NCI-H774 (cell line): ENCODE measurements around the gene CARS2.
"Not testable (repeated sequence)": the region's sequence is repeated elsewhere in the genome, so short reads cannot be mapped to it uniquely, and the experiment has no call there.

Source experiments
- DNase-seq: peaks from one replicate; lab custom pipeline; 2025; lab: John Stamatoyannopoulos, UW

Gene CARS2

DNA sequence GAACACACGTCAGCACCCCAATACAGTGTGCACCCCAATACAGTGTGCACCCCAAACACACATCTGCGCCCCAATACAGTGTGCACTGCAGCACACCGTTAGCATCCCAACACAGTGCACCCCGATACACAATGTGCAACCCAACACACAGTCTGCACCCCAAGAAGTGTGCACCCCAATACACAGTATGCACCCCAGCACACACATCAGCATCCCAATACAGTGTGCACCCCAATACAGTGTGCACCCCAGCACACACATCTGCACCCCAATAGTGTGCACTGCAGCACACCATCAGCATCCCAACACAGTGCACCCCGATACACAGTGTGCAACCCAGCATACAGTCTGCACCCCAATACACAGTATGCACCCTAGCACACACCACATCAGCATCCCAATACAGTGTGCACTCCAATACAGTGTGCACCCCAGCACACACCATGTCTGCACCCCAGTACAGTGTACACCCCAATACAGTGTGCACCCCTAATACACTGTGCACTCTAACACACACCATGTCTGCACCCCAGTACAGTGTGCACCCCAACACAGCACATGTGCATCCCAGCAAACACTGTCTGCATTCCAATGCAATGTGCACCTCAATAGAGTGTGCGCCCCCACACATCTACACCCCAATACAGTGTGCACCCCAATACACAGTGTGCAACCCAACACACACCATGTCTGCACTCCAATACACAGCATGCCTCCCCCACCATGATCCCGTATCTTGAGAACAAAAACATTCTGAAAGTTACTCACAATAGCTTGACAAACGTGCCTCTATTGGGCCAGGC is 855 bp upstream of the CARS2 start:
- DNase-seq, result no peak

DNA sequence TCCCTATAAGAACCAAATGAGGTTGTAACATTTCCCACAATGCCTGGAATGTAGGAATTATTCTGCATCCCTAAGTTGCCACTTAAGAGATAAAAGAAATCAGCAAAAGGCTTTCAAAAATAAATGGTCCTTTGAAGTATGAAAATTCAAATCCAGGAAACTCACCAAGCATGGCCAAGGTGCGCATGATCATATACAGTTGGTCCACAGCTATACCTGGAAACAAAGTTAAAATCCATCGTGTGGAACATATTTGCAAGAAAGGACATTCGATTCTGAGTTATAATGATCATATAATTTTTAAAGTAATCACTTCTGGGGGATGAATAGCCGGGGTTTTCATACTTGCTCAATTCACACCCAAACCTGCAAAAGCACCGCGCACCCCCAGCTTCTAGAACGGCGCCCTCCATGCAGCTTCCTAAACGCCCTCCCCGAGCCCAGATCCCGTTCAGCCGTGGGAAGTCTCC is 525 bp downstream of the CARS2 start:
- DNase-seq, result no peak

DNA sequence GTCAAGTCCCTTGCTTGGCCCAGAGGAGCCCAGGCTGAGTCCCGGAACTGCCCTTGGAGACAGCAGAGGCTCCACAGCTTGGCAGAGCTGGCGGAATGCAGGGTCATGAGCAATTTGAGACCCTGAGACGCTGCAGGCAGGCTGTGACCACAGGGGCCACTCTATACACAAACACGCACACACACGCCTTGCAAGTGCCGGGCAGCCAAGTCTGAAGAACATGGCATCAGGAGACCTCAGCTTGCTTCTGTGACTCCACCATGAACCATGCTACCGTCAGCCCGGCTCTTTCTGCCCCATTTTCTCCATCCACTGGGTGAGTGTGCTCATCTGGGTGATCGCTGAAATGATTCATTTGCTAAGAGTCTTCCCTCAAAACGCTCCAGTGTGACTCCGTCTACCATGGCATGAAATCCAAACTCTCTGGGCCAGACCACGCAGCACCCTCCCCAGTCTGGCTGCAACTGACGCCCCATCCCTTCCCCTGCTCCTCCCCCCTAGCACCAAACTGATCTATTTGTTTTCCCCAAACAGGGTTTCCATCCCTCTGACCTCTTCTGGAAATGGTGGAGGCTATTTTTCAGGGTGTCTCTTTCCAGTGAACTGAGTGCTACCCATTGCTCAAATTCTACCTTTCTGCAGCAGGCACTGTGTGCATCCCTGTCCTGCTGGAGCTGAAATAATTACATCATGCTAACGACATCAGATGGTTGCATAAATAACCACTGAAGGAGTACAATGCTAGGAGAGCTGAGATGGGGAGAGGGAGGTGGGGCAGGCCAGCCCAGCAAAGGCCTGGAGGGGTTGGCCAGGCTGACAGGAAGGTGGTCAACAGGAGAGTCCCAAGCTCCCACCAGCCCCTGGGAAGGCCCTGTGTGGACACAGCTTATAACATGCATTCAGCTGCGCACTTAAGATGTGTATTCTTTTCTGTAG is 3.1 kb downstream of the CARS2 start:
- no peak for DNase-seq

DNA sequence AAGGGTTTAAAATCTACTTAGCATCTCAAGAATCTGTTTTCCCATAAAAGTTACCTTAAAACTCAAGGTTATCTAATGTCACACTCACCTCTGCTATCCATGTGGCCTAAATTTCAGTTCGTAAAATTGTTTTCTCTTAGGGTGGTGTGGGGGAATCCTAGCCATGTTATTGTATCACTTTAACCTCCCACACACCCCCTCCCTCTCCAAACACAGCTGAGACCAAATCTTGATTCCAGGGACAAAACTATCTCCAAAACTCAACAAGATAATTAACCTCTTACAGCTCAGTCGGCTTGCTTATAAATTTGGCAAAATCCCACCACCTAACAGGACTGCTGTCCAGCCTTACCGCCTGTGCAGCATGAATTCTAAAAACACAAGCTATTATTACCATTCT is 3.8 kb downstream of the CARS2 start:
- no peak for DNase-seq

DNA sequence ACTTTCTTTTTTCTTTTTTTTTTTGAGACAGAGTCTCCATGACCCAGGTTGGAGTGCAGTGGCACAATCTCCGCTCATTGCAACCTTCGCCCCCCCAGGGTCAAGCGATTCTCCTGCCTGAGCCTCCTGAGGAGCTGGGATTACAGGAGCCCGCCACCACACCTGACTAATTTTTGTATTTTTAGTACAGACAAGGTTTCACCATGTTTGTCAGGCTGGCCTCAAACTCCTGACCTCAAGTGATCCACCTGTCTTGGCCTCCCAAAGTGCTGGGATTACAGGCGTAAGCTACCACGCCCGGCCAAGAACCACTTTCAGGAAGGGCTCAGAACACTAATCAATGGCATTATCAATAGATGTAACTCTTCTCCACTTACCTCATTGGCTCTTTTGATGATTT is 4.9 kb downstream of the CARS2 start:
- not testable (repeated sequence) for DNase-seq

DNA sequence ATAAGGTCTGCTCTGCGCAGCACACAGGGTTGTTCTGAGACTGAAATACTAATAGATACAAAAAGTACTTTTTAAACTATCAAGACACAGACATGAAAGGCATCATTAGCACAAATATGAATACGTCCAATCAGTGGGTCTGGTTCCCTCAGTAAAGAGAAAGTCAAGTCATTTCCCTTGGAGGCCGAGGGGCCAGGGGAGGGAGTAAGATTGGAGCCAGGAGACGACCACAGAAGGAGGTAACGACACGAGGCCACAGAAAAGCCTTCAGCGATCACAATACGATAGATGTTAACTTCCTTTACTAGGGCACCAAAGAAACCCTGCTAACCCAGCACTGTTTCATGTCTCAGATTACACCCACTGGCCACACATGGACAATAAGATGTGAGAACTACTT is 5.3 kb downstream of the CARS2 start:
- DNase-seq, result no peak

DNA sequence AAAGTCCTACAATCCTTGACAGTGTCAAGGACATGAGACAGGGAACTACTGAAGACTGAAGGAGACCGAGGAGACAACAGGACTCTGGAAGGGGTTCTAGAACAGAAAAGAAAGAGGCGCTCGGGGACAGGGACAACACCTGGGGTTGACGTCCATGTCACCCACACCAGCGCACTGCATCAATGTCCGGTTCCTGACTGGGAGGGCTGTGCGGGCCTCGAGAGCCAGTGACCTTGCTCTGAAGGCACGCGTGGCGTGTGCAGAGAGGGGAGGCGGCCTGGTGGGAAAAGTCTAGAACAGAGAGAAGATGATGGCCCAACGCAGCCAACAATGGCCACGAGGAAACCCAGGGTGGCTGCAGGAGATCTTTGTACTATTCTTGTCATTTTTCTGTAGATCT is 5.7 kb downstream of the CARS2 start:
- DNase-seq, result no peak

DNA sequence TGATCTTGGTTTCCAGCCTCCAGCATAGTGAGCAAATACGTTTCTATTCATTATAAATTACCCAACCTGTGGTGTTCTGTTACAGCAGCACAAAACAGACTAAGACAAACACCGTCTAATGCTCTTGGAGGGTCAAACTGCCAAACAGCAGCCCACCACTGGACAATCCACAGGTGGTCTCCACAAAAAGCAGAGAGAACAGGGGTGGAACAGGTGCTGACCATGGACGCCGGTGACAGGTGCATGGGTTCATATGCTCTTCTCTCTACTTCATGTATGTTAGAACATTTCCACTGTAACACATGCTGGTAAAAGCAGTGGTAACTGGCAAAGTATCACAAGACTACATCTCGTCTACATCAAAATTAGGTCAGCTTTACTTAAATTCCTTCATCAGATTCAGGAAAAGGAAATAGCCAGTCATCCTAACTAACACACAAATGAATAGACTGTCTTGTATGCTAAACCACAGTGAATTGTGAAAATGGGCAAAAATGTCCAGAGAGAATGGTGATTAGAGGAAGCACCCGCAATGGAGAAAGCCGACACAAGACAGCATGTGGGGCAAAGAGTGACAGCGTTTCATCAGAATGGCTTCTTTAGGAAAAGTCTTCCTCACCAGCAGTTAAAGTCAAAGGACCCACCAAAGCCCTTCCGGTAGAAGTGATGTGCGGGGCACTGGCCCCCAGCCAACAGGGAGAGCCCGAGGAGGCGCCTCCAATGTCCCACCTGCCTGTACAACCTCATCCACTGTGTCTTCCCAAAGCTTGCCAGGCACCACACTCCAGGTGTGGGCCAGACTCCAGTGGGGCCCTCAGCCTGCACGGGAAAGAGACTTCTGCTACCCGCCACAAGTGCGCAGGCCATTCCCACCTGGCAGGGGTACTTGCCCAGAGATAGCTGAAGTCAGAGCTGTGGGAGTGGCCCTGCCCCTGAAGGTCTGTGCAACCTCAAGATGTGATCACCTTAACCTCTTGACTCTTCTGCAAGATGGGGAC is 6.5 kb downstream of the CARS2 start:
- DNase-seq, result no peak

DNA sequence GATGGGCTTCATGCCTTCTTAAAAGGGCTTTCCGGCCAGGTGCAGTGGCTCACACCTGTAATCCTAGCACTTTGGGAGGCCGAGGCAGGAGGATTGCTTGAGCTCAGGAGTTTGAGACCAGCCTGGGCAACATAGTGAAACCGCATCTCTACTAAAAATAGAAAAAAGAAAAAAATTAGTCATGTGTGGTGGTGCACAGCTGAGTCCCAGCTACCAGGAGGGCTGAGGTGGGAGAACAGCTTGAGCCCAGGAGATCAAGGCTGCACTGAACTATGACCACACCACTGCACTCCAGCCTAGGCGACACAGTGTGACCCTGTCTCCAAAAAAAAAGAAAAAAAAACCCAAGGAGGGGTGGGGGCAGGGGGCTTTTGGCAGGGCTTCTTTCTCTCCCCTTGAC is 7.2 kb downstream of the CARS2 start:
- no peak for DNase-seq

DNA sequence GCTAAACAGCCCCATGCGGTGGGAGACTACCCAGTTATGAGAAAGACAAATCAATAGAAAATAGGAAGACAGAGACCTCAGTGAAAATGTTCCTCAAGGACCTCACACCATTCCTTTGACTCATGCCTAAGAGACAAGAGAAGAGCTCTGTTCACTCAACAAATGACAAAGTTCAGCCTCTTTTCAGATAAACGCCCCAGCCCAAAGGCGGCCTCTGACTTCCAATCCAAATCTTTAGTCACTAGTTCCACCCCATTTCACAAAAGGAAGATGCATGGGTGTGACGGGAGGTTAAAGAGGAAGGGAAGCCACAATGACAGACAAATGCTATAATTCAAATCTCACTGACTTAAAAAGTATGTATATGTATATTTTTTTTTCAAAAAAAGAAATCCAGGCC is 8.1 kb downstream of the CARS2 start:
- no peak for DNase-seq

DNA sequence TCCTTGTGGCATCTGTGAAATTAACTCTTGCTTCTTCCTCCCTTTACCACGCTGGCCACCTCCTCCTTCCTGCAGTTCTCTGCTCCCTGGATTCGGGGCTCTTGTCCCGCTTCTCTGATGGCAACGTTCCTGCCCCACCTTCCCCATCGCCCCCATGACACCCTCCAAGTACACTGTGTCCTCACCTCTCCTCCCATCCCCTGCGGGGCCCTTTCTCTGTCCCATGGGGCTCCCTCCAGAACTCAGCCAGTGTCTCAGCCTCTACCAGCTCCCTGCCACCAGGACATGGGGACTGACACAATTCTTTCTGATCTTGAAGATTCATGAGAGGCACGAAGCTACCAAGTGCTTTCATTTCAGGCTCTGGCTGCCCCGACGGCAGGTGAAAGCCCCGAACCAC is 9.1 kb downstream of the CARS2 start:
- no peak for DNase-seq

DNA sequence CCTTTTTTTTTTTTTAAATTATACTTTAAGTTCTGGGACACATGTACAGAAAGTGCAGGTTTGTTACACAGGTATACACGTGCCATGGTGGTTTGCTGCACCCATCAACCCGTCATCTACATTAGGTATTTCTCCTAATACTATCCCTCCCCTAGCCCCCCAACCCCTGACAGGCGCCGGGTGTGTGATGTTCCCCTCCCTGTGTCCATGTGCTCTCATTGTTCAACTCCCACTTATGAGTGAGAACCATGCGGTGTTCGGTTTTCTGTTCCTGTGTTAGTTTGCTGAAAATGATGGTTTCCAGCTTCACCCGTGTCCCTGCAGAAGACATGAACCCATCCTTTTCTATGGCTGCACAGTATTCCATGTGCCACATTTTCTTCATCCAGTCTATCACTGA is 10.1 kb downstream of the CARS2 start:
- DNase-seq, result not testable (repeated sequence)

DNA sequence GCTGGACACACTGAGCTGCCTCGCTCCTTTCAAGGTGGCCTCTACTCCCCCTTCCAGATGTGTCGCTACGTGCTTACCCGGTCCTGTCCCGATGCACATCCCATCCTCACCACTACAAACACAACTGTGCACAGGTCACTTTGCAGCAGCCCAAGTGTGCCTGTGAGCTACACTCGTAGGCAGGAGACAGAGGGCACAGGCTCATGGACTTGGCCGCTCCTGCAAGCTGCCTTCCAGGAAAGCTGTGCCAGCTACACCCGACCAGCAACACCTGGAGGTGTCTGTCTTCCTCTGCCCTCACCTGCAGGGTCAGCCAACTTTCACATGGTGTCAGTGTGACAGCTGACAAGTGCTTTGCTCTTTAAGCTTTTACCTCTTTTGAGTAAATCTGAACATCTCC is 15.4 kb downstream of the CARS2 start:
- no peak for DNase-seq

DNA sequence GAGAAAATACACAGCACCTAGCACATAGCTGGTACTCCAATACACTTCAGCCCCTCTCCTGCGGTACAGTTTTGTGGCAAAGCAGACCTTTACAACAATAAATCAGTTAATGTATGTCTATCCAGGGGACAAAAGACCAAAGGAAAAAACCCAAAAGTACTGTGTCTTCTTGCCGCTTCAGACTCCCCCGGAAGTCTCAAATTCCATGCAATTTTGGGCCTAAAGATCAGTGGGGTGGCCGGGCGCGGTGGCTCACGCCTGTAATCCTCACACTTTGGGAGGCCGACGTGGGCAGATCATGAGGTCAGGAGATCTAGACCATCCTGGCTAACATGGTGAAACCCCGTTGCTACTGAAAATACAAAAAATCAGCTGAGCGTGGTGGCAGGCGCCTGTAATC is 16.2 kb downstream of the CARS2 start:
- no peak for DNase-seq

DNA sequence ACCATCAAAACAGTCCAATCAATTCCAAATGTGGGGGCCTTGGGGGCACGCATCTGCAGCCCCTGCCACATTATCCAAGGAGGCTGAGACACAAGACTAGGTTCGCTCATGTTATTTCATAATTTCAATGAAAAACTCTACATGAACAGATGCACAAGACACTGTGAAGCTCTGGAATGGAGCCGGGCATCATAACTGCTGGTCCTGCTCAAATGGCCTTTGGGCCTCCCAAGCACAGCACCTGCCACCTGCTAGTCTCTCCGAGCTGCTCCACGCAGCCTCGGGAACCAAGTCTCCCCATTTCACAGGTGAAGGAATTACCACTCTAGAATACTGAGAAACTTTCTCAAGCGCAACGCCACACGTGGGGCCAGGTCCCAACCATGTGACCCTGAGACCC is 16.9 kb downstream of the CARS2 start:
- DNase-seq, result no peak

DNA sequence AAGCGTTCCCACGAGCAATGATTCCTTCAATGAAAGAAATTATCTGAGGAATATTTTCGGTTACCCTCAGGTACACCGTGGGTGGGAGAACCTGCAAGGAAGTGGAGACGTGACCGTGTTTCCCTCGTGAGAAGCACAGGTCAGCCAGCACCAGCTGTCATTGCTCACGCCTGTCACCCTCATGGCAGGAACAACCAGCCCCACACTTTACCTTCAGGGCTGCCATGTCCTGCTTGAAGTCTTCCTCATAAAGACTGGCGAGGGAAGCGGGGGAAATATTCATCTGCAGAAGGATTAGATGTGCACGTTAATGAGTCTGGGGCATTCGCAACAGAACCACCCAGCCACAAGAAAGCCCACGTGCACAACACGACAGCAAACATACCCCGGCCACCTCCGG is 18.2 kb downstream of the CARS2 start:
- no peak for DNase-seq

DNA sequence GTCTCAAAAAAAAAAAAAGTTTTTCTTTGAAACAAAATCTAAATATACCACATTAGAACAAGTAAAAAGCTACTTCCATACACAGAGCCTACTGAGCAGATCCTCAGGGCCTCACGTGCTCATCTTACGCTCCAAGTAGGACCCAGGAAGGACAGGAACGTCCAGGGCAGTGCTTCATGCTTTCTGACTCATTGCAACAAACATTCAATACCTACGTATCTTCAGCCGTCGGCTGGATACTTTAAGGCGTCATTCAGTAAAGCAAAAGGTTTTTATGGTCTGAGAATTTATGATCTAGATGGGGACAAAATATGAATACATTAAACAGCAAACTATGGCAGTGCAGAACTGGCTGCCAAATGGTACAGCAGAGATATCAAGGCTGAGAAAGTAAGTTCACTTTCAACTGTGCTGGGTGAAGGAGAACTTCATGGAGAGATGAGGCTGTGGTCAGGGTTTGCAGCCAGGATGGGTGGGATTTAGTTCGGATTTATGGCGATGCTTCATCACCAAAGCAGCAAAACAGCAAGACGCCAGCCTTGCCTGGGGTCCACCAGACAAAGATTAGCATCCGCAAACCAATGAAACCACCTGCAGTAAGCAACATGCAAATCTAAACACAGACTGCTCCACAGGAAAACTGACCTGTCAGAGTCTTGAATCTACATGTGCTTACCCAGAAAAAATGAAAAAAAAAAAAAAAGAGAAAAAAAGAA is 20.5 kb downstream of the CARS2 start:
- DNase-seq, result no peak

DNA sequence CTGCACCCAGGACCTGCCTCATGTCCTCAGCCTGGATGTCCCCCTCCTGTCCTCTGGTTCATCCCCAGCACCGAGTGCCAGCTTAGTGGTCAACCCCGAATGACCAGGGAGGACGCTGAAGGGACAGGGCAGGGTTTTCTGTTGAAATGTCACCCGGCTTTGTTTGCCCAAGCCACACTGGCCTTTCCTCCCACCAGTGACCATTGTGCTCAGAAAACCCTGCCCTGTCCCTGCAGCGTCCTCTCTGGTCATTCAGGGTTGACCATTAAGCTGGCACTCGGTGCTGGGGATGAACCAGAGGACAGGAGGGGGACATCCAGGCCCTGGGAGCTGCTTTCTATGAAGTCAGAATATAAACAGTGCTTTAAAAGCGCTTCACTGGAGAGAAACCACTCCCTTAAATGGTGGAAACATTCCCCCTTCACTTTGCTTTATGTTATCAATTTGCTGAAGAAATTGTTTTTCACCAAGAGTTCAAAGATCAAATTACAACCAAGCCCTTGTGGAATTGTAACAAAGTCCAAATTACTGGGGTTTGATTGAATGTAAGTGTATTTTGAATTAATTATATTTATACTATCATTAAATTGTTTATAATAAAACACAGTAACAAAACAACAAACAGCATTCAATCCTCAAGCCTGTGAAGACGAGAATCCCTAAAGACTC is 21.4 kb downstream of the CARS2 start:
- DNase-seq, result no peak

DNA sequence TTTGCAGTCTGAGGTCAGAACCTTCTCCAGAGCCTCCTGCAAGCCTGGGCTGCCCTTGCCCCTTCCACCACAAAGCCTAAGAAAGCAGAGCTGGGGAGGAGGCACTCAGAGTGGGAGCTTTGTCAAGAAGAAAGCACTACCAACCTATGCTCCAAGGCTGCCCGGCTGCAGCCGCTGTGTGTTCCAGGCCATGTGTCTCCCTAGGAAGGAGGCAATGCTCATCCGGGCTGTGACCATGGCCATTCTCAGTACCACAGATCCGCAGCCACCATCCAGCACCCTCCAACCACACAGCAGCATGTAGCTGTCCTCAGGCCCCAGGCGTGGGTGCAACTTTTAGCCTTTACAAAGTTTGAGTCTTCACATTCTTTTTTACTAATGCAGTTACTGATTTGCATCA is 22.0 kb downstream of the CARS2 start:
- DNase-seq, result no peak

DNA sequence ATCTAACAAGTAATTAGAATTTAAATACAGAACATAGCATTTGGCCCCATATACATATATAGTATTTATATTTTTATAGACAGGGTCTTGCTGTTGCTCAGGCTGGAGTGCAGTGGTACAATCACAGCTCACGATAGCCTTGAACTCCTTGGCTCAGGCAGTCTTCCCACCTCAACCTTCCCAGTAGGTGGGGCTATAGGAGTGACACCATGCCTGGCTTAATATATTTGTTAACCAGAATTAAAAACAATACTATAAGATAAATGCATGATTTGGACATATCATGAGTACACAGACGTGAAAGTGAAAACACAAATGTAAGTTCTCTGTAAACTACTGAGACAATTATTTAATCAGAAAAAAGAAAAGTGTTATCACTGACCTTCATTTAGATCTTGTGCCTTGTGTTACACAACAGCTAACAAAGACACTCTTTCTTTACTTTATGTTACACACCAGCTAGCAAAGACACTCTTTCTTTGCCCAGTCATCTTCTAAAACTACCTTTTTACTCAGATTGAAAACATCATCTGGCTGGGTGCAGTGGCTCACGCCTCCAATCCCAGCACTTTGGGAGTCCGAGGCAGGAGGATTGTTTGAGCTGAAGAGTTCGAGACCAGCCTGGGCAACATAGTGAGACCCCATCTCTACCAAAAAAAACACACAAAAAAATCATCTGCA is 22.6 kb downstream of the CARS2 start:
- no peak for DNase-seq
